K562 (cell line): ENCODE data around the gene CELSR1. TPM values are rescaled to one million over a fixed set of nuclear protein-coding genes. Genes with fewer than 3 reads are reported as not detected.

Experiments
- ARHGAP35 ChIP-seq: fragments of 450-650 bp; IDR thresholded peaks from 2 replicates; pipeline ENCODE4 v1.6.1; 2018; ENCODE audit not compliant: partially characterized antibody
- CHD2 ChIP-seq: IDR thresholded peaks from 2 replicates; pipeline ENCODE4 v1.6.1; 2011; ENCODE audit warnings: low read depth, low read length
- FOXK2 ChIP-seq, 2 experiments: fragments of 450-650 bp; IDR thresholded peaks in 1 of 2; conservative IDR thresholded peaks in 1 of 2; 2 replicates each; pipeline ENCODE4 v1.6.1; 2016; ENCODE audit warnings: low read depth in 2 of 2, mild to moderate bottlenecking in 1 of 2
- FOXO4 ChIP-seq: fragments of 450-650 bp; formaldehyde crosslinking; IDR thresholded peaks from 2 replicates; pipeline ENCODE4 v1.4.0; 2020; ENCODE audit warnings: mild to moderate bottlenecking, moderate library complexity
- ID3 ChIP-seq, 2 experiments: fragments of 250-450 bp in 1 of 2; fragments of 450-650 bp in 1 of 2; sonication (Bioruptor Pico) in 1 of 2; IDR thresholded peaks; 2 replicates each; pipeline versions ENCODE4 v1.6.1 to v1.8.0; 2016 to 2021; ENCODE audit warnings: mild to moderate bottlenecking in 2 of 2, moderate library complexity in 2 of 2, missing compliant biosample characterization in 1 of 2, missing genetic modification characterization in 1 of 2
- KLF10 ChIP-seq: fragments of 250-450 bp; sonication (Bioruptor Pico); IDR thresholded peaks from 2 replicates; pipeline ENCODE4 v1.6.1; 2021; ENCODE audit warnings: matching md5 sums
- PTTG1 ChIP-seq: fragments of 450-650 bp; IDR thresholded peaks from 2 replicates; pipeline ENCODE4 v1.6.1; 2016; ENCODE audit warnings: low read depth, mild to moderate bottlenecking, missing genetic modification characterization, missing compliant biosample characterization
- RREB1 ChIP-seq: fragments of 250-450 bp; sonication (Bioruptor Pico); IDR thresholded peaks from 2 replicates; pipeline ENCODE4 v1.4.0; 2020
- USF2 ChIP-seq: sonication (generic); formaldehyde crosslinking; IDR thresholded peaks from 2 replicates; pipeline ENCODE4 v1.5.0; 2020; ENCODE audit warnings: missing genetic modification reagents
- ZNF133 ChIP-seq: fragments of 250-450 bp; sonication (Bioruptor Pico); IDR thresholded peaks from 2 replicates; pipeline ENCODE4 v1.4.0; 2020; ENCODE audit warnings: mild to moderate bottlenecking
- ZNF3 ChIP-seq: fragments of 250-450 bp; sonication (Bioruptor Pico); IDR thresholded peaks from 2 replicates; pipeline ENCODE4 v1.5.0; 2021; ENCODE audit warnings: mild to moderate bottlenecking, moderate library complexity
- ZNF79 ChIP-seq: fragments of 250-450 bp; sonication (Bioruptor Pico); IDR thresholded peaks from 2 replicates; pipeline ENCODE4 v1.4.0; 2020; ENCODE audit warnings: low read depth, mild to moderate bottlenecking, moderate library complexity
- polyA plus RNA-seq, 8 experiments: library from polyadenylated mRNA; depleted of rRNA in 4 of 8; stranded (reverse) in 5 of 8; unstranded in 3 of 8; fragments of >200 nt; fragmentation: Nextera tagmentation in 2 of 8; fragmentation: Illumina TruSeq in 1 of 8; extraction: Ambion mirVana in 2 of 8; extraction: Trizol in 1 of 8; gene quantifications; 2 replicates each; pipeline versions ENCODE4 v1.2.1 to v1.2.3, GENCODE V29; 2011 to 2014; ENCODE audit warnings: inconsistent platforms in 1 of 8, missing spikeins in 1 of 8
- total RNA-seq, 7 experiments: library from RNA; depleted of rRNA in 6 of 7; stranded (reverse); fragments of >200 nt in 6 of 7; fragmentation: Illumina TruSeq in 2 of 7; extraction: Trizol in 2 of 7; gene quantifications; 2 replicates each; pipeline versions ENCODE4 v1.2.1 to v1.2.3, GENCODE V29; 2011 to 2021; ENCODE audit warnings: low replicate concordance in 1 of 7
- TF ChIP-seq, protein P1 (sequence below): sonication (generic); formaldehyde crosslinking; IDR thresholded peaks from 2 replicates; pipeline ENCODE4 v1.8.0; 2022; ENCODE audit warnings: missing genetic modification reagents, mild to moderate bottlenecking, moderate library complexity, borderline replicate concordance
- TF ChIP-seq, protein P2 (sequence below): IDR thresholded peaks from 2 replicates; pipeline ENCODE4 v1.6.1; 2012; ENCODE audit warnings: low read depth, low read length, improper control_type of control experiment, borderline replicate concordance

The CELSR1 gene
- total and polyA plus RNA-seq, 9 of the 15 experiments (the other 6 are each of a cell fraction or from before 2014, with no cell fraction given): under 0.01 to 0.09 TPM; not detected in 7

DNA sequence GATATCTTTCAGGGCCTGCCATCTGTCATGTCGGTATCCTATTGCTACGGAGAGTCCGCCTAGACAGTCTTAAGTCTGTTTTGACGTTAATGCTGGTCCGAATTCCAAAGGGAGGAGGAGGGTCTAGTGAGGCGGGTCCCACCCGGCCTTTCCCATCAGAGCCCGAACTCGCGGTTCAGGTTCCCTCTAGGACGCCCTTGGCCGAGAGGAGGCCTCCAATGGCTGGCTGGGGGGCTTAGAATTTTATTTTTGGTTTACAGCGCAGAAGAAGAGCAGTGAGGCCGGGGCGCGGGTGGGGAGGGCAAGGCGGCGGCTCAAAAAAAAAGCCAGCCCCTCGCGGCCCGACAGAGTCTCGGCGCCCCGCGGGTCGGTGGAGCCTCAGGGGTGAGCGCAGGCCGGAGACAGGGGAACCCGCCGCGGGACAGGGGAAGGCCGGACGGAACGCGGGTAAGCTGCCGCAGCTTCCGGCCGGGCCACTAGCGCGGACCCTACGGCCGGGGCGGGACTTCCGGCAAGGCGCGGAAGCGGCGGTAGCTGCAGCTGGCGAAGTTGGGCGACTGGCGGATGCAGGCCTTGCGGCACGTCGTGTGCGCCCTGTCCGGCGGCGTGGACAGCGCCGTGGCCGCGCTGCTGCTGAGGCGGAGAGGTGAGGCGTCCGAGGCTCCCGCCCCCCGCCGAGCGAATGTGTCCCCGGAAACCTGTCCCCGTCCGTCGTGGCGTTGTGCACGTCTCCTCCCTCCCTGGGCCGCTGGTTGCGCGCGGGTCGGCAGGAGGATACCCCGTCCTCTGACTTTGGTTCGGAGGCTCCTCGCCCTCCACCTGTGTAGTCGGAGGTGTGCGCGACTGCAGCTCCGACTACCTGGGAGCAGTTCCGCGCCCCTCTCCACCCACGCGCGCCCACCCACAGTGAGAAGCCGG is 202.0 kb downstream of the CELSR1 start, which contains the start of gene TRMU (continued):
- no peak for TF ChIP-seq RREB1 (CRISPR knock-in tag)
- no peak for TF ChIP-seq ARHGAP35
- no peak for TF ChIP-seq ZNF79 (CRISPR knock-in tag)
- no peak for TF ChIP-seq PTTG1
- TF ChIP-seq ID3 (CRISPR knock-in tag; IDR thresholded peaks at IDR 0.05): no peak
- no peak for TF ChIP-seq ID3 (tag; IDR thresholded peaks at IDR 0.05)
- TF ChIP-seq, protein P1, sequence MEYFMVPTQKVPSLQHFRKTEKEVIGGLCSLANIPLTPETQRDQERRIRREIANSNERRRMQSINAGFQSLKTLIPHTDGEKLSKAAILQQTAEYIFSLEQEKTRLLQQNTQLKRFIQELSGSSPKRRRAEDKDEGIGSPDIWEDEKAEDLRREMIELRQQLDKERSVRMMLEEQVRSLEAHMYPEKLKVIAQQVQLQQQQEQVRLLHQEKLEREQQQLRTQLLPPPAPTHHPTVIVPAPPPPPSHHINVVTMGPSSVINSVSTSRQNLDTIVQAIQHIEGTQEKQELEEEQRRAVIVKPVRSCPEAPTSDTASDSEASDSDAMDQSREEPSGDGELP (CRISPR knock-in tag): peak; percentile 94
- TF ChIP-seq CHD2: no peak
- TF ChIP-seq FOXO4 (CRISPR knock-in tag): no peak
- no peak for TF ChIP-seq KLF10
- no peak for TF ChIP-seq USF2 (CRISPR knock-in tag)
- TF ChIP-seq FOXK2 (conservative IDR thresholded peaks at IDR 0.05 in 1 of 2, IDR thresholded peaks at IDR 0.05 in 1 of 2; ENCODE audit: low read depth in 2 of 2): no peak
- TF ChIP-seq, protein P2, sequence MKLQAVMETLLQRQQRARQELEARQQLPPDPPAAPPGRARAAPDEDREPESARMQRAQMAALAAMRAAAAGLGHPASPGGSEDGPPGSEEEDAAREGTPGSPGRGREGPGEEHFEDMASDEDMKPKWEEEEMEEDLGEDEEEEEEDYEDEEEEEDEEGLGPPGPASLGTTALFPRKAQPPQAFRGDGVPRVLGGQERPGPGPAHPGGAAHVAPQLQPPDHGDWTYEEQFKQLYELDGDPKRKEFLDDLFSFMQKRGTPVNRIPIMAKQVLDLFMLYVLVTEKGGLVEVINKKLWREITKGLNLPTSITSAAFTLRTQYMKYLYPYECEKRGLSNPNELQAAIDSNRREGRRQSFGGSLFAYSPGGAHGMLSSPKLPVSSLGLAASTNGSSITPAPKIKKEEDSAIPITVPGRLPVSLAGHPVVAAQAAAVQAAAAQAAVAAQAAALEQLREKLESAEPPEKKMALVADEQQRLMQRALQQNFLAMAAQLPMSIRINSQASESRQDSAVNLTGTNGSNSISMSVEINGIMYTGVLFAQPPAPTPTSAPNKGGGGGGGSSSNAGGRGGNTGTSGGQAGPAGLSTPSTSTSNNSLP: no peak
- no peak for TF ChIP-seq ZNF133 (CRISPR knock-in tag)
- no peak for TF ChIP-seq ZNF3 (CRISPR knock-in tag)
